ENCODE measurements around the gene IFI16. TPM values are rescaled to one million over a fixed set of nuclear protein-coding genes. Genes with fewer than 3 reads are reported as not detected.
A peak's percentile ranks its signal among the peaks of the same experiment; 100 is the strongest.

The IFI16 gene
- total RNA-seq, 1 donor from 2014 or later = 160 TPM

DNA sequence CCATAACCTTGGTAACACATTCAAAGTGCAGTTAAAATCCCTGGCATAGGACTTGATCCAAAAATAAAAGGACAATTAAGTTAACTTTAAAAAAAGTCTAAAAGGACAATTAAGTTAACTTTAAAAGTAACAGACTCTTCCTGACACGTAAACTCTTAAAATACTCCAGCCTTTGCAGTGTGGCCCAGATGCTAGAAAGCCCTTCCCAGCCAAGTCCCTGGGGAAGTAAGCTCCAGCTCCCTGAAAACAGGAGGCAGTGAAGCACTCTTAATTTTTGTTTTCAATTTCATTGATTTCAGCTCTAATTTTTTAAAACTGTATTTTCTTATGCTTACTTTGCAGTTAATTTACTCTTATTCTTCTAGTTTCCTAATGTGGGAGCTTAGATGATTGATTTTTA lies 71.9 kb downstream of the IFI16 start:
- POLR2A ChIA-PET = interaction anchor here (0.7 kb wide), 1 partner anchor 323 kb away, joined by 3 read pairs; no protein-coding TSS in a partner anchor
- Mint-ChIP-seq H3K4me1 (peaks cover 19% of the 10 kb centered on the region), H3K27ac (no peak overlapping the region), H3K9me3 (no peaks in the 10 kb centered on the region), H3K36me3 (ENCODE audit: low read depth) (no peaks in the 10 kb centered on the region), H3K4me3 (no peak overlapping the region), H3K27me3 (no peaks in the 10 kb centered on the region)
- intact Hi-C loops (cut with micrococcal nuclease) = loop anchor here (10.0 kb wide), 1 partner anchor 1117 kb away; no protein-coding TSS in a partner anchor
- DNase-seq = no peak
- TF ChIP-seq, protein P1, sequence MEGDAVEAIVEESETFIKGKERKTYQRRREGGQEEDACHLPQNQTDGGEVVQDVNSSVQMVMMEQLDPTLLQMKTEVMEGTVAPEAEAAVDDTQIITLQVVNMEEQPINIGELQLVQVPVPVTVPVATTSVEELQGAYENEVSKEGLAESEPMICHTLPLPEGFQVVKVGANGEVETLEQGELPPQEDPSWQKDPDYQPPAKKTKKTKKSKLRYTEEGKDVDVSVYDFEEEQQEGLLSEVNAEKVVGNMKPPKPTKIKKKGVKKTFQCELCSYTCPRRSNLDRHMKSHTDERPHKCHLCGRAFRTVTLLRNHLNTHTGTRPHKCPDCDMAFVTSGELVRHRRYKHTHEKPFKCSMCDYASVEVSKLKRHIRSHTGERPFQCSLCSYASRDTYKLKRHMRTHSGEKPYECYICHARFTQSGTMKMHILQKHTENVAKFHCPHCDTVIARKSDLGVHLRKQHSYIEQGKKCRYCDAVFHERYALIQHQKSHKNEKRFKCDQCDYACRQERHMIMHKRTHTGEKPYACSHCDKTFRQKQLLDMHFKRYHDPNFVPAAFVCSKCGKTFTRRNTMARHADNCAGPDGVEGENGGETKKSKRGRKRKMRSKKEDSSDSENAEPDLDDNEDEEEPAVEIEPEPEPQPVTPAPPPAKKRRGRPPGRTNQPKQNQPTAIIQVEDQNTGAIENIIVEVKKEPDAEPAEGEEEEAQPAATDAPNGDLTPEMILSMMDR (IDR thresholded peaks at IDR 0.05) = no peak
- no peak for ATAC-seq (ENCODE audit: low read depth)
- CTCF ChIA-PET = interaction anchor here (1.4 kb wide), 1 partner anchor 10 kb away, joined by 6 read pairs; no protein-coding TSS in a partner anchor

DNA sequence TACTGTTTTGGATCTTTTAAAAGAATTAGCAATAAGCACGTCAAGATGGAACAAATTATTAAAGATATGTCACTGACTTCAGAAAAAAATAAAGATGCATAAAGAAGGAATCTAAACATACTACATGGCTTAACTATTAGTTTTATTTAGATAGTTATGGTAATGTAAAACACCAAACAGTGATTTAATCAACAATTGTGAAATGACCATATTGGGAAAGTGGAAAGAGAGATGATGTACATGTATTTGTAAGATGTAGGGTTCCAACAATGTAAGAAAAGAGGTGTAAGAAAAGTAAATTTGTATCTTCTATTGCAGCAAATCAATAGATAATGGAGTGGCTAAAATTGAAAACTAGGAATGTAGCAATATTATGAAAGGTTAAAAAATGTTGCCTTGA lies 73.3 kb downstream of the IFI16 start:
- ChIA-PET POLR2A (no interaction called here), CTCF (no interaction called here)
- Mint-ChIP-seq H3K27me3 (no peaks in the 10 kb centered on the region), H3K4me3 (no peak overlapping the region), H3K36me3 (ENCODE audit: low read depth) (no peaks in the 10 kb centered on the region), H3K27ac (no peak overlapping the region), H3K4me1 (peaks cover 11% of the 10 kb centered on the region), H3K9me3 (no peaks in the 10 kb centered on the region)
- intact Hi-C loops (cut with micrococcal nuclease) = loop anchor here (10.0 kb wide), 1 partner anchor 1118 kb away; no protein-coding TSS in a partner anchor
- no peak for ATAC-seq (ENCODE audit: low read depth)
- TF ChIP-seq, protein P1 (IDR thresholded peaks at IDR 0.05) = no peak
- no peak for DNase-seq

DNA sequence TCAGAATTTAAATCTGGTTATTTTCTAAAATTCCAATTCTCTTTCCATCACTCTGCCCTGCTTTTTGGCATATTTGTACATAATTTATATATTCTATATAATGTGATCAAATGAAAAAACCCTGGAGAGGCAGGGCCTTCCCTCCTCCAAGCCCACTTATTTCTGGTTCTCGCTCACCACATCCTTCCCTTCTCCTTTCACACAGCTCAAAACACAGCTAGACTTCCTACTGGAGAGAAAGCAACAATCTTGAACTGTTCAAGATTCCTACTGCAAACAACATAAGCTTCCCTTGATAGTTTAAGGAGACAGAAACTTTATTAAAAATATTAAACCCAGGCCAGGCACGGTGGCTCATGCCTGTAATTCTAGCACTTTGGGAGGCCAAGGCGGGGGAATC lies 74.4 kb downstream of the IFI16 start:
- TF ChIP-seq, protein P1 (IDR thresholded peaks at IDR 0.05) = no peak
- ATAC-seq (ENCODE audit: low read depth) (no peak), DNase-seq (no peak)
- H3K36me3 Mint-ChIP-seq (ENCODE audit: low read depth) = no peaks in the 10 kb centered on the region
- ChIA-PET POLR2A (no interaction called here), CTCF (no interaction called here)
- H3K27me3 Mint-ChIP-seq = no peaks in the 10 kb centered on the region
- H3K9me3 Mint-ChIP-seq = no peaks in the 10 kb centered on the region
- no peak overlapping the region for H3K4me3 Mint-ChIP-seq
- intact Hi-C loops (cut with micrococcal nuclease) = loop anchor here (10.0 kb wide), 1 partner anchor 1119 kb away; no protein-coding TSS in a partner anchor
- no peak overlapping the region for H3K27ac Mint-ChIP-seq
- peaks cover 17% of the 10 kb centered on the region for H3K4me1 Mint-ChIP-seq

DNA sequence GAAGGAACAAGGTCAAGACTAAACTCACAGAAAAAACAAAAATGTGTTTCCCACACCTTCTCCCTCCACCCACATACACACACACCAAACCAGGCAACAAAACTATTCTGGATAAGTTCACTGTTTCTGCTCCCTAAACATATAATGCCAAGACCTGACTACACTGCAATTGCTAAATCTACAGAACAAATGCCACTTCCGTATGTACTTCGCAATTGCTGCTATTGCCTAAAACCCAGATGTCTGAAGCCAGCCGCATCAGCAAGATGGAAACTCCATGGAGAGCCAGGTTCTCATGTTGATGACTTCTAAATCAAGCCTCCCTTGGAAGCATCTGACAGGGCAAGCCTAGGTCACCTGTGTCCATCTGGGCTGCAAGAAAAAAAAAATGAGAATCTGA lies 75.2 kb downstream of the IFI16 start:
- no peaks in the 10 kb centered on the region for H3K27me3 Mint-ChIP-seq
- ATAC-seq (ENCODE audit: low read depth) (no peak), DNase-seq (no peak)
- no peak overlapping the region for H3K4me3 Mint-ChIP-seq
- TF ChIP-seq, protein P1 (IDR thresholded peaks at IDR 0.05) = no peak
- no peaks in the 10 kb centered on the region for H3K9me3 Mint-ChIP-seq
- ChIA-PET POLR2A (no interaction called here), CTCF (no interaction called here)
- intact Hi-C loops (cut with micrococcal nuclease) = loop anchor here (10.0 kb wide), 1 partner anchor 1120 kb away; no protein-coding TSS in a partner anchor
- peaks cover 23% of the 10 kb centered on the region for H3K4me1 Mint-ChIP-seq
- no peak overlapping the region for H3K27ac Mint-ChIP-seq
- H3K36me3 Mint-ChIP-seq (ENCODE audit: low read depth) = no peaks in the 10 kb centered on the region

DNA sequence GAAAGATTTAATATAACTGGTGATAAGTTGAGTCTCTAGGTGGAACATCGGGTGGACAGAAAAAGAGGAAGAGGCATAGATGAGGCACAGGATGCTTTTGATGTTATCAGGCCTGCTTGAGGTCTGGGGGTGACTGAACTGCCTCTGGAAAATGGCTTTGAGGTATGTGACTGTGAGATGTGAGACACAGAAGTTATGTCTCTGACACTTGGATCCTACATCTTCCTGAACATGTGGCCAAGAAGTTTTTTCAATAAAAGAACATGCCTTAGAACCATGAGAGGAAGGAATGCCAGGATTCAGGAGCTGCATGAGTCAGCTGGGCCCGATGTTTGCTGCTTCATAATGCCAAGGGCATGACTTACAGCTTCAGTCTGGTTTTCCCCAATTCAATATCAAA lies 78.3 kb downstream of the IFI16 start:
- ChIA-PET CTCF (interaction anchor here (1.1 to 2.2 kb wide), 6 partner anchors 9 to 126 kb away, joined by 3 to 17 read pairs (median 4); partner anchors contain the start of gene AIM2), POLR2A (interaction anchor here (0.5 to 3.0 kb wide), 5 partner anchors 11 to 78 kb away, joined by 3 to 38 read pairs (median 4); partner anchors contain the start of genes AIM2 and IFI16)
- no peak overlapping the region for H3K4me3 Mint-ChIP-seq

More for the DNA sequence above, 78.3 kb downstream of the IFI16 start:
- intact Hi-C loops (cut with micrococcal nuclease) = loop anchor here (2.0 to 10.0 kb wide), 2 partner anchors 15 to 1123 kb away; no protein-coding TSS in a partner anchor
- Mint-ChIP-seq H3K4me1 (peaks cover 23% of the 10 kb centered on the region), H3K27ac (peak overlapping the region; percentile 44), H3K36me3 (ENCODE audit: low read depth) (no peaks in the 10 kb centered on the region), H3K27me3 (no peaks in the 10 kb centered on the region), H3K9me3 (no peaks in the 10 kb centered on the region)
- DNase-seq (no peak), ATAC-seq (ENCODE audit: low read depth) (no peak)
- TF ChIP-seq, protein P1 (IDR thresholded peaks at IDR 0.05) = no peak

All from activated B cell treated with CpG ODN at 0.5 μM for 24 hours (primary cell).